HG03558 (cell line): ENCODE results near the gene CPED1.
"Not testable (repeated sequence)": the region's sequence is repeated elsewhere in the genome, so short reads cannot be mapped to it uniquely, and the experiment has no call there.

Experiments used
- ATAC-seq: cut with Tn5 transposase; IDR thresholded peaks from one replicate; pipeline ENCODE4 v1.9.1; 2021; ENCODE audit warnings: moderate number of reproducible peaks; ENCODE audit not compliant: unreplicated experiment; ENCODE audit errors: extremely low read depth

Gene CPED1

DNA sequence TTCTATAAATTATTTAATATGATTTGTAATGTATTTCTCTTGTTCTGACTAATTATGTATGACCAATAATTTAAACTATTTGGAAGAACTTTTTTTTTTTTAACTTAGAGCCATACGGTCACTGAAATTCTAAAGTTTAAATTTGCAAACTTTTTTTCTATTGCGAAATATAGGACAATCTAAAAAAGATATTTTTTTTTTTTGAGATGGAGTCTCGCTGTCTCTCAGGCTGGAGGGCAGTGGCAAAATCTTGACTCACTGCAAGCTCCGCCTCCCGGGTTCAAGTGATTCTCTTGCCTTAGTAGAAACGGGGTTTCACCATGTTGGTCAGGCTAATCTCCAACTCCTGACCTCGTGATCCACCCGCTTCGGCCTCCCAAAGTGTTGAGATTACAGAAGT lies 130.5 kb downstream of the CPED1 start:
- ATAC-seq = no peak

DNA sequence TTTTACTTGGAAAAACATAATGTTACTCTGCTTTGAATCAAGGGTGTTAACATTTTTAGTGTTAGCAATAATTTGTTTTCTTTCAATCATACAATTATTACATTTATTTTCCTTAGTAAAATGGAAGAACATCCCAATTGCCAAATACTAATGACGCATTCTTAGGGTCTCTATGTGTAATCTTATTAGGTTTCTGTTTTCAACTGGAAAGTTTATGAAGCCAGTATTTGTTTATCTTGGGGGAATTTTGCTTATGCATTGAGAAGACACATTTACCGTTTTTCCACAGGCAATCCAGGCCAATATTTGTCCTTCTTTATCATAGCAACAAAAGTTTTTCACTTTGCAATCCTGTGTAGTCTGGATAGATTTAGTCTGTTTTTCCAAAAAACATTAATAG lies 134.5 kb downstream of the CPED1 start:
- ATAC-seq = no peak

DNA sequence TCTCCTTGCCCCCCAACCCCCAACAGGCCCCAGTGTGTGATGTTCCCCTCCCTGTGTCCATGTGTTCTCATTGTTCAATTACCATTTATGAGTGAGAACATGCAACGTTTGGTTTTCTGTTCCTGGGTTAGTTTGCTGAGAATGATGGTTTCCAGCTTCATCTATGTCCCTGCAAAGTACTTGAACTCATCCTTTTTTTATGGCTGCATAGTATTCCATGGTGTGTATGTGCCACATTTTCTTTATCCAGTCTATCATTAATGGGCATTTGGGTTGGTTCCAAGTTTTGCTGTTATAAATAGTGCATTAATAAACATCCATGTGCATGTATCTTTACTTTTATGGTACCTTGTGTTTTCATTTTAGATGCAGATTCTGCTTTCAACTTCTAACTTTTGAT lies 136.9 kb downstream of the CPED1 start:
- not testable (repeated sequence) for ATAC-seq

DNA sequence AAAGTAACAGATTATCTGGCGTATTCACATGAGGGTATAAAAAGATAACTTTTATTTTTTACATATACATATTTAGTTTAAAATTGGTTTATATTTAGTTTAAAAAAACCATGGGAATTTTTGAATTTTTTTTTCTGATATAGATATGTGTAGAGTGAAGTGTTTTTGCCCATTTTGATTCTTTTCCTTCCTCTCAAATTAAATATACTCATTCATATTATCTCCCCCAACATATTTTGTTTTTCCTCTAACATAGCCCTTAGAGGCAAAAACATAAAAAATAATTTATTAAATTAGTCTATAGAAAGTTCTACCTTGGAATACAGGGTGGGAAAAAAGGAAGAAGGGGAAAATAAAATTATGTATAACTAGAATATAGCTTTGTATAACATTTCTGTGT lies 137.7 kb downstream of the CPED1 start:
- no peak for ATAC-seq

DNA sequence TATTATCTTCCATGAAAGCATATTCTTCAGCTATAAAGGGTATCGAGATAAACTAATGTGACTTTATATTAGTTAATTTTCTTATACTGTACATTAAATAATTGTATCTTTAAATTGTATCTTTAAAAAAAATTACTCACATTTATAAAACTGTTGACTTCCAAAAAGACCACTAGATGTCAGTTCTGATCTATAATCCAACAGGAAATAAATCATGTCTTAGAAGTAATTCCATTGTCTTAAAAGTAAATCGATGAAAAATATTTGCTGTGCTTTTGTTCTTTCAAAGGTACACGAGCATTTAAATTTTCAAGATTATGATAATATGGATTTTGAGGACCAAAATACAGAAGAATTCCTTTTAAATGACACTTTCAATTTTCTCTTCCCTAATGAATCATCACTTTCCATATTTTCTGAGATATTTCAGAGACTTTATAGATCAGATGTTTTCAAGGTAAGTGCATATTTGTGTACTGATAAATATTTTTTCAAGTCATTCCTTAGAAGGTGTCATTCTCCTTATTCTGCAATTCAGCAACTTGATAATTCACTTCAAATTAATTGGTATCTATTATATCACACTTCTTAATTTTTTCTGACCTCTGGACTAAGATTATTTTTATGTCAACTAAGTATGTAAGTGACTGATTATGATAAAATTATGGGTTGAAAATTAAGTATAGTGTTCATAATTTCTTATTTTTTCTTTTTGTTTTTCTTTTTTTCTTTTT lies 138.5 kb downstream of the CPED1 start:
- ATAC-seq = no peak

DNA sequence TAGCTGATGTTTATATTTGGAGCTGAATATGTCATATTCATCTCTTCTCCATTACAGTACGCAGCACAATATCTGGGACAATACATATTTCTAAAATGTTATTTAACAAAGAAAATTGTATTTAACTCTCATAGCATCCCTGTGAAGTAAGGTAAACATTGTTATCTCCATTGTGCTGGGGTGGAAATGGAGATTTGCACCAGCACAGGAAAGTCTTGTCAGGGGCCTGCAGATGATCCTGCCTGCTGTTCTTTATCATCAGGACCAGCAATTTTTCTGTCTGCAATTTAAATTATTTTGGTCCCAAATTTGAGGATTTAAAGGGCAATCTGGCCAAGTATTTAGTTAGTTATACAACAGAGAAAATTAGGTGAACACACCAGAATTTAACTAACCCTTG lies 144.4 kb downstream of the CPED1 start:
- no peak for ATAC-seq

DNA sequence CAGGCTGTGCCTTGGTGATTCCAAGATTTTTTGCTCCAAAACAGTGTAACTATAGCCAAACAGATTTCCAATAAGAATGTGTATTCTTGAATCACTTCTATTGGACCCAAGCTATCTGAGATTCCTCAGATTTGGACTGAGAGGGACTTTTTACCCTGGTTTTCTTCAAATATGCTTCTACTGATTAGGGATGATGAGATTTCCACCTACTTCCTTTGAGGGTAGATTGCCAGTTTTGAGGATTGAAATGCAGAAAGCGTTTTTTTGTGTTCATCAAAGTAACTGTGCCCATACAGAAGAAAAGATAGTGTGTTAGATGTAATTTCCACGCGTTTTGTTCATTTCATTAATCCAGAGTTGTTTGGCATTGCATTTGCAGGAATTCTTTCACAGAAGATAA lies 144.9 kb downstream of the CPED1 start:
- ATAC-seq = no peak

DNA sequence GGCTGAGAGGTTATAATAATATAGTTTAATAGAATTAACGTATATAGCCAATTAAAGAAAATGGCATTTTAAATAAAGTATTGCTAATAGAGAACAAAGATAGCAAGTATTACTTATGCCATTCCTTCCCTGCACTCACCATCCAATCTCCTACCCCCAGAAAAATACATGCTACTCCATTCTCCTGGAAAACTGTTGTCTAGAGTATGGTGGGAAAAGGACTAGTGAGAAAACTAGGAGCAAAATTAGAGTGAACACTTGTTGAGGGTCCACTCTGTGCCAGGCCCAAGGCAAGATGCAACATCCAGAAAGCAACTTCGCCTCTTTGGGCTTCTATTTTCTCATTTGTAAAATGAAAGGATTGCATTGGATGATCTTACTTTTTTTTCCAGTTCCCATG lies 149.1 kb downstream of the CPED1 start:
- no peak for ATAC-seq

DNA sequence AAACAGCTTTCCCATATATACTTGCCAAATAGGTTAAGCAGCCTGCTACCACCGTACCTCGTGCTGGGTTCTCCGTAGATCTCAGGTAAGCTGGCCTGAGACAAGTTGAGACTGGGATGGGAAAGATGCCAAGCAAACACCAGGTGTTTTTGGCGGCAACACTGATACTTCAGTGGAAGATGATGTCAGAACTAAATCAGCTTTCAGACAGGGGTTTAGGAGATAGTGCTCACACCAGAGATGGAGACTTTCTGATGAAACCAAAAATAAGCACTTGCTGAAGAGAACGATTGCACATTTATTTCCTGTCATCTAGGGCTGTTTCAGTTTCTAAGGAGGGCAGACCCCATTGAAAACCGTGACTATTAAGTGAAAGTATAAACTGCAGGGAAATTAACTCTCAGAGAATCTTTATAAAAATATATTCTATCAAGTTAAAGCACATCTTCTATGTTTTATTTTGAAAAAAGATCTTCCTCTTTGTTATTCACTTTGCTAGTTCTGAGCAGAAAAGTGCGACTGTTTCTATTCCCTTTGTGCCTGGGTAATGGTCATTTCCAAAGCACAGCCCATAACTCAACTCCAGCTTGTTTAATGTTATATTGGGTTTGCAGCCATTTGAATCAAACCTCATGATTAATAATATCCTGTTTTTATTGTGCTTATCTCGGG lies 149.9 kb downstream of the CPED1 start:
- ATAC-seq = peak; percentile 100

DNA sequence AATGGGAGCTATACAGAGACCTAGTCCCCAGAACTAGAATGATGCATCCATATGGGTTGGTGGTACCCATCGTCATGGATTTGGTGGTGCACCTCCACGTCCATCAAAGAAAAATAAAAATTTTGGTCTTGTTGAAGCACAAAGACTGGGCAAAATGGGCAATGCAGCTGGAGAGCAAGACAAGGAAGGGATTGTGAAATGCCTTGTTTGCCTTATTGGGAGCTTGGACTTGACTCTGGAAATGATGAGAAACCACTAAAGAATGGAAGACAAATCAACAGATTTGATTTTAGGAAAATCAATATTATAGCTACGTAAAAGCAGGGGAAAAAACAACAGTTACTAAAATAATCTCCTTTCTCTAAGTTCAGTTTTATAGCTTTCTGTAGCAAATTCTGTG lies 150.9 kb downstream of the CPED1 start:
- ATAC-seq = no peak

DNA sequence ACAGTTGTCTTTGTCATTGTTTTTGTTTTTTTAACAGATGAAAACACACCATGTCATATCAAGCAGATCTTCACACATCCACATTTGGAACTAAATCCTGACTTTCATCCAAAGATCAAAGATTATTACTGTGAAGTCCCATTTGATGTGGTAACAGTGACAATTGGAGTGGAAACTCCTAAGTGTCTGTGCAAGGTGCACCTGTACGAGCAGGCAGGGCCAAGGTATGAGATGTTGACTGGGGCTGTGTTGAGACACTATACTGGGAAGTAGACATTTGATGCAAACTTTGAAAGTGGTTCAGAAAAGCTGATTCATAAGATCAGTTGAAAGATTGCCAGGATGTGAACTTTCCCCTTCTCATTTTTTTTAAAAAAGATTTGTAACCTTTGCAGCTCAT lies 152.3 kb downstream of the CPED1 start:
- ATAC-seq = no peak

DNA sequence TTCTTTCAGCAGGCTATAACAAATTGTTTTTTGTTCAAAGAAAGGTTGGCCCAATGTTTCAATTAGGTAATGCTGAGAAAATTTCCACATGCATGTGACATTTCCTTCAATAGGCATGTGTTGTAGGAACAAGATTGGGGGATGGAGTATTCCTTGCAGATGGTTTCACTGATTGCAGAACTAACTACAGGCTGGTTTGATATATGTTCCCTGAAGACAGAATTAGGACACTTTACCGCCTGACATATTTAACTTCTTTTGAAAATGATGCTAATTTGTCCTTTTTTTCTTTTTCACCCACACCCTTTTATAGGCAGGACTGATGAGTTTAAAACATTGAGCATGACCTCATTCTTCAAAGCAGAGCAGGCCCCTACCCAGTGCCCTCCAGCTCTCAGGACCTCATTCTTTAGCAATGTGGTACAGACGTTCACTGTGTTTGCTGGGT lies 163.3 kb downstream of the CPED1 start:
- ATAC-seq = no peak

DNA sequence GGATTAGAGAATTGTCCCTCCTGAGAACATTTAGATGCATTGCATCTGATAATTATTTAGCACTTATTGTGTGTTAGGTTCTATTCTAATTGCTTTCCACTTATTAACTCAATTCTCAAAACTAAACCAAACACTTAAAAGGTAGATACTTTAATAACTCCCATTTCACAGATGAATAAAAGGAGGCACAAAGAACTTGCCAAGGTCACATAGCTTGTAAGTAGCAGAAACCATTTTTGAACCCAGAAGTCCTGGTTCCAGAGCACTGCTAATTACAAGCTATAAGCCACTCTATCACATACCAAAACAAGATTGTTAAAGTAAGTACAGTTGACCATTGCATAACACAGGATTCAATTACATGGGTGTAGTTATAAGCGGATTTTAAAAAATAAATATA lies 164.9 kb downstream of the CPED1 start:
- ATAC-seq = no peak

DNA sequence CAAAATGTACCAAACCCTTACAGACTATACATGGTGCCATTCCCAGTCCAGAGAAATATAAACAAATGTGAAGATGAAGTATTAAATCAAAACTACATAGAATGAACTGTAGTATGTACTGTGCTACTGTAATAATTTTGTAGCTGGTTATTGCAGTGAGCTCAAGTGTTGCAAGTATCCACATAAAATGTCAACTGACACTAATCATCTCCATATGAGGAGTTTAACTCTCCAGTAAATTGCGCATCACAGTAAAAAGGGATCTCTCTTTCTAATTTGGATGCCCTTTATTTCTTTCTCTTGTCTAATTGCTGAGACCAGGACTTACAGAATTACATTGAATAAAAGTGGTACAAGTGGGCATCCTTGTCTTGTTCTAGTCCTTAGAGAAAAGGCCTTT lies 165.5 kb downstream of the CPED1 start:
- no peak for ATAC-seq

DNA sequence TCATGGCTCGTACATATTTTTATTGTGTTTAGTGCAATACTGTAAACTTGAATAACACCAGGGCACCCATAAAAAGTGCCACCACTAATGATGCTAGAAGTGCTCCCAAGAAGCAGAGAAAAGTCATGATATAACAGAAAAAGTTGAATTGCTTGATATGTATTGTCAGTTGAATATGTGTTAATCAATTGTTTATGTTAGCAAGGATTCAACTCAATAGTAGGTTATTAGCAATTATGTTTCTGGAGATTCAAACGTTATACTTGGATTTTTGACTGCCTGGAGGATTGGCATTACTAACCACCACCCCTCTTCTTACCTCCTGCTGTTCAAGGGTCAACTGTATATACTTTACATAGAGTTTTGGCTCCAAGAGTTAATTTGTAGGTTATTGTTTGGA lies 168.3 kb downstream of the CPED1 start:
- no peak for ATAC-seq

DNA sequence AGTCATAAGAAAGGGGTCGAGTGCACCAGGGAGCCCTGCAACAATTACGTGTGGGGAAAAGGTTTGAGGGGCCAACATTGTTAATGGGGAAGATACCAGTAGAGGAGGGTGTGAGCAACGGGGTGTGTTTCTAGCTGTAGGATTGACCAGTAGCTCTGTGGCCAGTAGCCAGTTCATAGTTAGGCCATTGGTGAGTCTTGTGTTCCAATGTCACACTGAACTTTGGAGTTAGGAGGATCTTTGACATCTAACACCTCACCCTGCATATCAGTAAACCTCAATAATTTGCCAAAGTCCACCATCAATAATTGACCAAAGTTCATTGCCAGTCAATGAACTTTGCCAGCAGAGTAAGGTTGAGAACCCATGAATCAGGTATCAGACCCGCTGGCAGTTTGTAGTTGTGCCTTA lies 168.8 kb downstream of the CPED1 start:
- ATAC-seq = no peak

DNA sequence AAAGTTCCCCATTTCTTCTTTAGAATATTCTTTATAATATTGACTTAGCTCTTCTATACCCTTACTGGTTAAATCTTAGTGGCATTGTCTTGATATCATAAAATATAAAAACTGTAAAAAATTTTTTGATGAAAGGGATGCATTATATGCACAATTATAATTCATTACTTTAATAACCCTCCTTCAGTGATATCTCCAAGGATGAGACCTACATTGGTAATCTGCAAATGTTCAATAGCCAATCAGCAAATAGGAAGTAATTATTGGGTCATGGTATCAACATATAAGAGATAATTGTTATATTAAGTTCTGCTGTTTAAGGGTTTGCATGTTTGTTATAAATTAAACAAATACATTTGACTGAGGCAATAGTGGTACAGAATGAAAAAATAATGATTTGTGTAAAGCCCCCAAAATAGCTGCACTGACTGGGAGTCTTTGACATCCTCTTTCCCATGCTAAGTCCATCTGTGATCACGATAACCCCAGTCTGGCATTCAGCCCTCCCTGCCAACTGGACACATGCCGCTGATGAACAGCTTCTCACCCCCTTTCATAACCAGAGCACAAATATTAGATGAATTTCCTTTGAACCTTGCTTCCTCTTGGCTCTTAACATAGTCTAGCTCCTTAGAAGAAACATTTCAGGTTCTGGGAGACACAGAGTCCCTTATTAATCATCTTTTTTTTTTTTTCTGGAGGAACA lies 169.5 kb downstream of the CPED1 start:
- no peak for ATAC-seq

DNA sequence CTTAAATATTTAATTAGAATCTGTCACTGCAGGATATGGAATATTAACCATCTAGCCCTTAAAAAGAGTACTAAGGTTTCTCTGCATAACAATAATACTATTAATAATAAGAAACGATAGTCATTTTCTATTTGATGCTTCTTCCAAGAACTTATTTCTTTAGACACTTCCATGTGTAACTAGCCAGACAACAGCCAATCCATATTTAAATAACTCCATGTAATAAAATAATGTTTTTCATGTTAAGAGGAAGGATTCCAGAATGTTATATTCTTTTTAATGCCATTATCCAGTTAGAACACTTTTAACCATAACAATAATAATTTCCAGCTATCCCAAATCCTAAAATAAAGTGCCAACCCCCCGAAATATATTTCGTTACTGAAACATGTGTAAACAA lies 170.2 kb downstream of the CPED1 start:
- no peak for ATAC-seq

DNA sequence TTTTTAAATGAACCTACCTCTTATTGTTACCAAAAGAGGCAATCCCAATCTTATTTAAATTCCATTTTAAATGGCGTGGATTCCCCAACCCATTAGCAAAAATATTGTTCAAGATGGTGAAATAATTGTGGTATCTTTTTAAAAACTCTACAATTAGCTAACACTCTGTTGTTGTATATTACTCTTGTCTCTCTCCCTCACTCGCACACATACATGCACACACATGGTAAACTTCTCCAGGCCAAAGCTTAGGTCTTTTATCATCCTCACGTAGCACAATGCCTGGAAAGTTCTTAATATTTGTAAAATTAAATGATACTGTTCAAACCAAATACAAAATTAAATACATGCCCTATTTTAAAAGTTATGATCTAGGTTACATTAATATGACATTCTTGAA lies 171.0 kb downstream of the CPED1 start:
- ATAC-seq = no peak

DNA sequence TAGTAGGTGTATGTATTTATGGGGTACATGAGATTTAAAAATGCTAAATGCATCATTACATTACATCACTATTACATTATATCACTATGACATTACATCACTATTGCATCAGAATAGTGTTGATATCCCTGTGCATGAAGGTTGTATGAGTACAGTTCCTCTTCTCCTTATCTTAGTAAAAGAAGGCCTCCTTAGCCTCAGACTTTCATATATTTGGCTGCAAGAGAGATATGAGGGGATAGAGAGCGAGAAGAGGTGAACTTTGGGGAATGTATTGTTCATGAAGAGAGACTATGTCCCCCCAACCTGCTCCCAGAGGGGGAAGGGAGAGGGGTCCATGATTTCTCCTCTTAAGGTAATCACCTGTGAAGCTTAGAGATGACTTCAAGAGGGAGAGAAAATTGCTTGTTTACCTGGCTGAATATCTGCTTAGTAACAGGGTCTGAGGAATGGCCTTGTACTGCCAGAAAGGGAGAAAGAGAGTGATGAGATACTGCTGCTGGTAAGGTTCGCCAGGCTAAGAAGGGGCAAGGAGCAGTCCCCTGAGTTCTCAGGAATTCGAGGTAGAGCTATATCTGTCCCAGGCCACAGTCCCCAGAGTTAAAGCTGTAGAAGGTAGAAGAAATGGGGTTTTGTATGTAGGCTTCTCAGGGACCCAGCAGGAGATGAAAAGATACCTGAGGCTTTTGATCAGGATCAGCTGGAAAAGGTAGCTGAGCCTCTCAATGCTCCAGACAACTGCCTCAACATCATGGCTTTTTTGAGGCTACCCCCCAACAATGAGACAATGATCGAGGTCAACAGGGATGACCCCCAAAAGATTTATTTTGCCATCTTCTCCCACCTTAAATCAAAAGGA lies 171.9 kb downstream of the CPED1 start:
- ATAC-seq = no peak

DNA sequence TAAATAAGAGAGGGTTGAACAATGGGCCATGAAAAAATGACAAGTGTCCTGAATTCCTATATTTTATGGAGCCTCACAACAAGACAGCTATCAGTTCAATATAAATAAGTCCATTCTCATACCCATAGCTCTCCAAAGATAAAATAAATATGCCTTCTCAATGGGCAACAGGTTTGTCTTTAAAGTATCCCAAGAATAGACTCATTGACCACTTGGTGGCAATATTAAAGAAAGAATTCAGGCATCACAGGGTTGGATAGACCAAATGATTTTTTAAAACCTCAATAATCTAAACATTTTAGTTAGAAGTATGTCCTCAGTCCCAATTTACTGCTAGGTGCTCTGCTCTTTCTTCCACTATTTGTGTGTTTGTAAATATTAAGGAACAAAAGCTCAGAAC lies 175.2 kb downstream of the CPED1 start:
- ATAC-seq = no peak
